Measurements from ENCODE around the gene SUPT3H. TPM values are rescaled to one million over a fixed set of nuclear protein-coding genes. Genes with fewer than 3 reads are reported as not detected.

SUPT3H gene
- total and polyA plus RNA-seq, 2 donors (not counting 1 experiment from before 2014, with no cell fraction given), result 5.5 to 12.4 TPM

DNA sequence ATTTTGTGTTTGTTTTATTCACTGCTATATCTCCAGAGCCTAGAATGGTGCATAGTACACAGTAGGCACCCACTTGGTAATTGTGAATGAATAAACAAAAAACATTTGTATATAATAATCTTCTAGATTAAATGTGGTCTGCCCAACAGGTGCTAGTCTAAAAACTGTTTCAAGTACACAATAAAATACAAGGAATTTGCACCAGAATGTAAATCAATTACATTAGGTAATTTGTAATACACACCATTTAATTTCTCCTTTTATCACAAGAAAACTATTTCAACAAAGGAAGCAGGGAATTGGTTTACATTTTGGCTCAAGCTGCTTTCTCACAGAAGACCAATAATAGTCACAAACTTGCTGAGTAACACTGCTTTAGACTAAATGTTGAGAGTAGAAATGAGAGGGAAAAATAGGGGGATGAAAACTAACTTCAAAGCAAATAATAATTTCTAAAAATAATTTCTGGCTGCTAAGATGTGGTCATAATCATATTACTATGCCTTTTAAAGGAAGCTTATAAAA is 27.5 kb downstream of the SUPT3H start:
- Histone ChIP-seq H3K9ac (ENCODE audit: low read length) (no peak overlapping the region), H3K36me3 (replicated peaks in 1 of 2; ENCODE audit: control extremely low read depth in 1 of 2, control insufficient read depth in 1 of 2, extremely low read depth in 1 of 2, insufficient read depth in 2 of 2, low read length in 1 of 2) (no peaks in the 10 kb centered on the region), H3K79me2 (ENCODE audit: control insufficient read depth, insufficient read depth, low read length) (no peaks in the 10 kb centered on the region), H3K4me1 (ENCODE audit: control insufficient read depth in 2 of 2, insufficient read depth in 2 of 2, low read length in 2 of 2) (no peaks in the 10 kb centered on the region), H3K27me3 (replicated peaks in 1 of 4; ENCODE audit: control extremely low read depth in 1 of 4, control insufficient read depth in 3 of 4, insufficient read depth in 4 of 4, low read length in 3 of 4) (no peaks in the 10 kb centered on the region), H3K9me3 (ENCODE audit: control extremely low read depth in 1 of 3, control insufficient read depth in 2 of 3, insufficient read depth in 1 of 3, low read length in 2 of 3) (no peaks in the 10 kb centered on the region), H3K27ac (ENCODE audit: low read length in 2 of 2) (no peak overlapping the region), H3K4me3 (ENCODE audit: control extremely low read depth in 1 of 5, extremely low read depth in 1 of 5, insufficient read depth in 1 of 5, low read depth in 2 of 5, low read length in 4 of 5) (no peak overlapping the region), H2AFZ (ENCODE audit: insufficient read depth, low read depth, low read length, poor library complexity, severe bottlenecking) (no peak overlapping the region), H4K20me1 (ENCODE audit: control insufficient read depth, insufficient read depth, low read length, poor library complexity, severe bottlenecking) (no peaks in the 10 kb centered on the region), H3K4me2 (replicated peaks; ENCODE audit: low read depth, low read length, poor library complexity, severe bottlenecking) (no peak overlapping the region)
- Mint-ChIP-seq H3K9me3 (ENCODE audit: insufficient read depth) (no peaks in the 10 kb centered on the region), H3K27me3 (no peaks in the 10 kb centered on the region), H3K4me3 (no peak overlapping the region), H3K4me1 (no peaks in the 10 kb centered on the region), H3K27ac (no peak overlapping the region)
- POLR2A ChIA-PET, result no interaction called here
- intact Hi-C loops (cut with micrococcal nuclease), result no loop called here
- DNase-seq, result no peak
- CTCF ChIA-PET, result no interaction called here
- ATAC-seq (ENCODE audit: low read depth), result no peak
- TF ChIP-seq, protein P1, sequence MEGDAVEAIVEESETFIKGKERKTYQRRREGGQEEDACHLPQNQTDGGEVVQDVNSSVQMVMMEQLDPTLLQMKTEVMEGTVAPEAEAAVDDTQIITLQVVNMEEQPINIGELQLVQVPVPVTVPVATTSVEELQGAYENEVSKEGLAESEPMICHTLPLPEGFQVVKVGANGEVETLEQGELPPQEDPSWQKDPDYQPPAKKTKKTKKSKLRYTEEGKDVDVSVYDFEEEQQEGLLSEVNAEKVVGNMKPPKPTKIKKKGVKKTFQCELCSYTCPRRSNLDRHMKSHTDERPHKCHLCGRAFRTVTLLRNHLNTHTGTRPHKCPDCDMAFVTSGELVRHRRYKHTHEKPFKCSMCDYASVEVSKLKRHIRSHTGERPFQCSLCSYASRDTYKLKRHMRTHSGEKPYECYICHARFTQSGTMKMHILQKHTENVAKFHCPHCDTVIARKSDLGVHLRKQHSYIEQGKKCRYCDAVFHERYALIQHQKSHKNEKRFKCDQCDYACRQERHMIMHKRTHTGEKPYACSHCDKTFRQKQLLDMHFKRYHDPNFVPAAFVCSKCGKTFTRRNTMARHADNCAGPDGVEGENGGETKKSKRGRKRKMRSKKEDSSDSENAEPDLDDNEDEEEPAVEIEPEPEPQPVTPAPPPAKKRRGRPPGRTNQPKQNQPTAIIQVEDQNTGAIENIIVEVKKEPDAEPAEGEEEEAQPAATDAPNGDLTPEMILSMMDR (IDR thresholded peaks at IDR 0.05), result no peak
- no peak for TF ChIP-seq EZH2 (IDR thresholded peaks at IDR 0.05; ENCODE audit: borderline replicate concordance, insufficient read depth, low read depth, low read length, poor library complexity, severe bottlenecking)

DNA sequence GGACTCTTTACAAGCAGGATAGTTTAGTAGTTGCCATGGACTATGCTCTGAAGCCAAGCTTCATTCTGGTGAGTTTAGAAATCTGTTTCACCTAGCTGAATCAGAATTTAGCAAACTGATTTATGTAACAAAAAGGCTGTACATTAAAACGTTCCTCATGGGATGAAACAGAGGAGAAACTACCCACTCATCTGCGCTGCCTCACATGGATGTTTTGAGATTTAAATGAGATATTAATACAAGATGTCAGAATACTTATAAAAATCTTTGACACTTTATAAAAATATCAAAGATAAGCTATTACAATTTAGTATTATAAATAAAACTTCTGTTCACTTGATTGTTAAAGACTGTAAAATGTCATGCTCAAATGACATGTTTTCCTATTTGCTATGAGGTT is 32.8 kb downstream of the SUPT3H start:
- WGBS (ENCODE audit: insufficient coverage), result no CpG with 5 or more reads among the region's 2 CpGs
- Mint-ChIP-seq H3K4me3 (no peak overlapping the region), H3K4me1 (no peaks in the 10 kb centered on the region), H3K9me3 (ENCODE audit: insufficient read depth) (no peaks in the 10 kb centered on the region), H3K27ac (no peak overlapping the region), H3K27me3 (no peaks in the 10 kb centered on the region)
- Histone ChIP-seq H3K36me3 (replicated peaks in 1 of 2; ENCODE audit: control extremely low read depth in 1 of 2, control insufficient read depth in 1 of 2, extremely low read depth in 1 of 2, insufficient read depth in 2 of 2, low read length in 1 of 2) (no peaks in the 10 kb centered on the region), H3K4me2 (replicated peaks; ENCODE audit: low read depth, low read length, poor library complexity, severe bottlenecking) (no peak overlapping the region), H3K9me3 (ENCODE audit: control extremely low read depth in 1 of 3, control insufficient read depth in 2 of 3, insufficient read depth in 1 of 3, low read length in 2 of 3) (no peaks in the 10 kb centered on the region), H3K4me3 (ENCODE audit: control extremely low read depth in 1 of 5, extremely low read depth in 1 of 5, insufficient read depth in 1 of 5, low read depth in 2 of 5, low read length in 4 of 5) (no peak overlapping the region), H3K79me2 (ENCODE audit: control insufficient read depth, insufficient read depth, low read length) (no peaks in the 10 kb centered on the region), H2AFZ (ENCODE audit: insufficient read depth, low read depth, low read length, poor library complexity, severe bottlenecking) (no peak overlapping the region), H3K27ac (ENCODE audit: low read length in 2 of 2) (no peak overlapping the region), H3K4me1 (ENCODE audit: control insufficient read depth in 2 of 2, insufficient read depth in 2 of 2, low read length in 2 of 2) (no peaks in the 10 kb centered on the region), H4K20me1 (ENCODE audit: control insufficient read depth, insufficient read depth, low read length, poor library complexity, severe bottlenecking) (no peaks in the 10 kb centered on the region), H3K9ac (ENCODE audit: low read length) (no peak overlapping the region), H3K27me3 (replicated peaks in 1 of 4; ENCODE audit: control extremely low read depth in 1 of 4, control insufficient read depth in 3 of 4, insufficient read depth in 4 of 4, low read length in 3 of 4) (no peaks in the 10 kb centered on the region)
- no peak for ATAC-seq (ENCODE audit: low read depth)
- DNase-seq, result no peak
- ChIA-PET POLR2A (no interaction called here), CTCF (no interaction called here)
- TF ChIP-seq EZH2 (IDR thresholded peaks at IDR 0.05; ENCODE audit: borderline replicate concordance, insufficient read depth, low read depth, low read length, poor library complexity, severe bottlenecking), result no peak
- TF ChIP-seq, protein P1 (IDR thresholded peaks at IDR 0.05), result no peak
- intact Hi-C loops (cut with micrococcal nuclease), result no loop called here

Measured in B cell (primary cell).